ENCODE data around the gene ZBTB20. TPM values are rescaled to one million over a fixed set of nuclear protein-coding genes. Genes with fewer than 3 reads are reported as not detected.
A peak's percentile ranks its signal among the peaks of the same experiment; 100 is the strongest.

ZBTB20 gene
- total RNA-seq, 2 experiments from 2014 or later = 5.1 to 5.3 TPM

DNA sequence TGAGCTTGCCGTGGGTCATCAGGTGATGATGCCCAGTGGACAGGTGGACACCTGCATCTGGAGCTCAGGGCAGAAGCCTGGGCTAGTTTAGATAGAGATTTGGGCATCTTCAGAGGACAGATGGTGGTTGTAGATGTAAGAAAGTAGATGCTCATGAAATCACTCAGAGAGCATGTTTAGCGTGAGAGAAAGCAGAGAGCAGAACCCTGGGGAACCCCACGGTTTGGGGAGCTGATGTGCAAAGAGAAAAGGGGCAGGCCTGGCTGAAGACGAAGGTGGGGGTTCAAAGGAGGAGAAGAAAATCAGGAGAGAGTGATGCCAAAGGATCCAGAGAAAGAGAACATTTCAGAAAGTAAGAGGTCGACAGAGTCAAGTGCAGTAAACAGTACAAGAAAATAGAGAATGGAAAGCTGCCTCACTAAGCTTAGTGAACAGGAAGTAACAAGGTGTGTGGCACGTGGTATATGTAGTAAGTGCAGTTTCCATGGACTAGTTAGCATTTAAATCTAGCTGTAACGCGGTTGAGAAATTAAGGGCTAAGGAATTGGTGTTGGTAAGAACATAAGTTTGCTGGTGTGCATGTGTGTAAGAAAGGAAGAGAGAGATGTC lies 839.8 kb downstream of the ZBTB20 start:
- DNase-seq (peak; percentile 46), ATAC-seq (peak; percentile 25)
- intact Hi-C loops (cut with micrococcal nuclease) = no loop called here
- Mint-ChIP-seq H3K4me1 (ENCODE audit: low read depth) (peaks cover 54% of the 10 kb centered on the region), H3K4me3 (peak overlapping the region; percentile 61), H3K9me3 (no peaks in the 10 kb centered on the region), H3K27me3 (no peaks in the 10 kb centered on the region), H3K27ac (peak overlapping the region; percentile 96), H3K36me3 (ENCODE audit: low read depth) (peaks cover 58% of the 10 kb centered on the region)
- POLR2A ChIA-PET = interaction anchor here (0.6 to 4.5 kb wide), 13 partner anchors 9 to 115 kb away, joined by 3 to 30 read pairs (median 7); partner anchors contain the start of gene TIGIT
- TF ChIP-seq, protein P1, sequence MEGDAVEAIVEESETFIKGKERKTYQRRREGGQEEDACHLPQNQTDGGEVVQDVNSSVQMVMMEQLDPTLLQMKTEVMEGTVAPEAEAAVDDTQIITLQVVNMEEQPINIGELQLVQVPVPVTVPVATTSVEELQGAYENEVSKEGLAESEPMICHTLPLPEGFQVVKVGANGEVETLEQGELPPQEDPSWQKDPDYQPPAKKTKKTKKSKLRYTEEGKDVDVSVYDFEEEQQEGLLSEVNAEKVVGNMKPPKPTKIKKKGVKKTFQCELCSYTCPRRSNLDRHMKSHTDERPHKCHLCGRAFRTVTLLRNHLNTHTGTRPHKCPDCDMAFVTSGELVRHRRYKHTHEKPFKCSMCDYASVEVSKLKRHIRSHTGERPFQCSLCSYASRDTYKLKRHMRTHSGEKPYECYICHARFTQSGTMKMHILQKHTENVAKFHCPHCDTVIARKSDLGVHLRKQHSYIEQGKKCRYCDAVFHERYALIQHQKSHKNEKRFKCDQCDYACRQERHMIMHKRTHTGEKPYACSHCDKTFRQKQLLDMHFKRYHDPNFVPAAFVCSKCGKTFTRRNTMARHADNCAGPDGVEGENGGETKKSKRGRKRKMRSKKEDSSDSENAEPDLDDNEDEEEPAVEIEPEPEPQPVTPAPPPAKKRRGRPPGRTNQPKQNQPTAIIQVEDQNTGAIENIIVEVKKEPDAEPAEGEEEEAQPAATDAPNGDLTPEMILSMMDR (IDR thresholded peaks at IDR 0.05) = no peak
- CTCF ChIA-PET = interaction anchor here (0.7 to 5.6 kb wide), 16 partner anchors 8 to 155 kb away, joined by 3 to 30 read pairs (median 4); partner anchors contain the start of gene TIGIT

DNA sequence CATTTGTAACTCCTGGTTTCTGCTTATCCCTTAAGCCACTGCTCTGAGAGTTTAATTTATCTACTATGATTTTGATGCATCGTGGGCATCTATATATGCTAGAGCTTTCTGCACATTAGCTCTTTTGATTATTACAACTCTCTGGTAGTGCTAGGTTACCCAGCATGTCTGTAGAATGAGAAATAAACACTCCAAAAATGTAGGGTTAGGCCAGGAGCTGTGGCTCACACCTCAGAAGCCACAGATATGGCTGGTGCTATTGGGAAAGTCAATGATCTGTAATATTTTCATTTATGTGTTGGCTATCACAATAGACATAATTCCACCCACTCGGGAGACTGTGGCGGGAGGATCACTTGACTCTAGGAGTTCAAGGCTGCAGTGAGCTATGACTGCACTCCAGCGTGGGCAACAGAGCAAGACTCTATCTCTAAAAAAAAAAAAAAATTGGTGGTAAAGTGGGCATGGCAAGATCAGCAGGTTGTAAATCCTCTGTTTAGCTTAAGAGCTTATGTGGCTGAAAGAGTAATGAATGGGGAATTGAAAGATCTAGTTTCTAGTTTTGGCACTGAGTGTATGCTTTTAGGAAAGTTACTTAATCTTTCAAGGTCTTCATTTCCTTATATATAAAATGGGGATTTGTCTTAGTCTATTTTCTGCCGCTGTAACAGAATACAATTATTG lies 847.0 kb downstream of the ZBTB20 start:
- DNase-seq = no peak

DNA sequence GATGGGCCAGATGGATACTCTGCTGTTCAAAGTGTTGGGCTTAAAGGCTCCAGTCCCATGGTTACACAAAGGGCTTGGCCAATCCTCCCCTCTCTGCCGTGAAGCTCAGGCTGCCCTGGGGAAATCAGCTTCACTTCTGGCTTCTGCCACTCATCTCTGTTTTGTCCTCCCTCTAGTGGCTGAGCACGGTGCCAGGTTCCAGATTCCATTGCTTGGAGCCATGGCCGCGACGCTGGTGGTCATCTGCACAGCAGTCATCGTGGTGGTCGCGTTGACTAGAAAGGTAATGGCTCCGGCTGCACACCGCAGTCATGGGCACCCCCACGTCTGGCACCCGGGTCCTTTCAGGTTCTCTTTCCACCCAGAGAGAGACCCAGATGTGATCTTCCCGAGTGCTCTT lies 847.7 kb downstream of the ZBTB20 start:
- Mint-ChIP-seq H3K36me3 (ENCODE audit: low read depth) (peaks cover 68% of the 10 kb centered on the region), H3K4me1 (ENCODE audit: low read depth) (peaks cover 27% of the 10 kb centered on the region), H3K27ac (peak overlapping the region; percentile 82), H3K9me3 (no peaks in the 10 kb centered on the region), H3K27me3 (no peaks in the 10 kb centered on the region), H3K4me3 (peak overlapping the region; percentile 63)
- peak; percentile 40 for ATAC-seq
- POLR2A ChIA-PET = interaction anchor here (1.0 to 10.7 kb wide), 4 partner anchors 8 to 83 kb away, joined by 3 to 159 read pairs (median 10); no protein-coding TSS in a partner anchor
- intact Hi-C loops (cut with micrococcal nuclease) = no loop called here
- peak; percentile 51 for DNase-seq
- CTCF ChIA-PET = interaction anchor here (0.6 to 3.1 kb wide), 16 partner anchors 8 to 146 kb away, joined by 3 to 17 read pairs (median 4); no protein-coding TSS in a partner anchor
- TF ChIP-seq, protein P1 (IDR thresholded peaks at IDR 0.05) = no peak

More for the DNA sequence above, 847.0 kb downstream of the ZBTB20 start:
- Mint-ChIP-seq H3K27ac (peak overlapping the region; percentile 82), H3K27me3 (no peaks in the 10 kb centered on the region), H3K4me1 (ENCODE audit: low read depth) (peaks cover 26% of the 10 kb centered on the region), H3K9me3 (no peaks in the 10 kb centered on the region), H3K36me3 (ENCODE audit: low read depth) (peaks cover 68% of the 10 kb centered on the region), H3K4me3 (peak overlapping the region; percentile 63)
- ChIA-PET POLR2A (interaction anchor here (1.0 to 10.7 kb wide), 4 partner anchors 11 to 84 kb away, joined by 3 to 159 read pairs (median 4); no protein-coding TSS in a partner anchor), CTCF (interaction anchor here (1.1 to 3.1 kb wide), 11 partner anchors 7 to 147 kb away, joined by 3 to 17 read pairs (median 6); no protein-coding TSS in a partner anchor)
- ATAC-seq = no peak
- TF ChIP-seq, protein P1 (IDR thresholded peaks at IDR 0.05) = no peak
- intact Hi-C loops (cut with micrococcal nuclease) = no loop called here

DNA sequence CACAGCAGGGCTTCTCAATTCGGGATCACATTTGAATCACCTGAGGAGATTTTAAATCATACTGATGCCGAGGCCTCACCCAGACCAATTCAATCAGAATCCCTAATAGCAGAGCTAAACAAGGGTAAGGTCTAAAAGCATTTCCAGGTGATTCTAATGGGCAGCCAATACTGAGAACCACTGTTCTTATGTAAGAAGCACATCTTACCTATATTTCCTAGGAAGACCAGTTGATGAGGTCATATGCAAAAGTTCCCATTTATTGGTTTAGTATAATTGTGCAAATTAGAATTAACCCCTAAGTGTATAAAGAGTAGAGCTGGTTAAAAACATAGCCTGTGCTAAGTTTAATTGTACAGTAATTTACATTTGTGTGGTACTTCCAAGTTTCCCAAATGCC lies 851.1 kb downstream of the ZBTB20 start:
- POLR2A ChIA-PET = interaction anchor here (0.7 to 10.7 kb wide), 7 partner anchors 11 to 80 kb away, joined by 3 to 159 read pairs (median 5); no protein-coding TSS in a partner anchor
- DNase-seq = no peak
- H3K27ac Mint-ChIP-seq = peak overlapping the region; percentile 57
- H3K4me3 Mint-ChIP-seq = peak overlapping the region; percentile 80
- CTCF ChIA-PET = interaction anchor here (0.8 to 3.2 kb wide), 12 partner anchors 9 to 144 kb away, joined by 3 to 12 read pairs (median 4); partner anchors contain the start of gene DRD3
- no peaks in the 10 kb centered on the region for H3K27me3 Mint-ChIP-seq
- intact Hi-C loops (cut with micrococcal nuclease) = no loop called here
- TF ChIP-seq, protein P1 (IDR thresholded peaks at IDR 0.05) = no peak
- H3K36me3 Mint-ChIP-seq (ENCODE audit: low read depth) = peaks cover 50% of the 10 kb centered on the region
- H3K4me1 Mint-ChIP-seq (ENCODE audit: low read depth) = peaks cover 49% of the 10 kb centered on the region
- ATAC-seq = no peak
- H3K9me3 Mint-ChIP-seq = no peaks in the 10 kb centered on the region

Data from activated CD8-positive, alpha-beta T cell treated with anti-CD3 and anti-CD28 coated beads for 36 hours (primary cell).